HepG2 (cell line): Measurements from ENCODE around the gene CTNNBL1. TPM values are rescaled to one million over a fixed set of nuclear protein-coding genes. Genes with fewer than 3 reads are reported as not detected.

Source experiments
- KDM4B ChIP-seq: sonication (generic); formaldehyde crosslinking; IDR thresholded peaks from 2 replicates; pipeline ENCODE4 v1.4.0; 2020; ENCODE audit warnings: missing genetic modification reagents
- RBAK ChIP-seq: sonication (generic); formaldehyde crosslinking; IDR thresholded peaks from 2 replicates; pipeline ENCODE4 v1.5.1; 2020; ENCODE audit warnings: mild to moderate bottlenecking, missing genetic modification reagents
- REL ChIP-seq: sonication (generic); formaldehyde crosslinking; conservative IDR thresholded peaks from 2 replicates; pipeline ENCODE4 v1.8.0; 2022; ENCODE audit warnings: mild to moderate bottlenecking, missing genetic modification reagents, moderate library complexity
- SMYD3 ChIP-seq: sonication (generic); formaldehyde crosslinking; IDR thresholded peaks from 2 replicates; pipeline ENCODE4 v1.8.1; 2023; ENCODE audit warnings: mild to moderate bottlenecking, missing genetic modification reagents
- TEAD2 ChIP-seq: sonication (generic); formaldehyde crosslinking; IDR thresholded peaks from 2 replicates; pipeline ENCODE4 v1.9.0; 2021; ENCODE audit warnings: missing genetic modification reagents
- ZNF274 ChIP-seq: sonication (generic); formaldehyde crosslinking; IDR thresholded peaks from 2 replicates; pipeline ENCODE4 v1.5.1; 2020; ENCODE audit warnings: mild to moderate bottlenecking, missing genetic modification reagents
- ZNF670 ChIP-seq: sonication (generic); formaldehyde crosslinking; IDR thresholded peaks from 2 replicates; pipeline ENCODE4 v1.8.0; 2022; ENCODE audit warnings: mild to moderate bottlenecking, missing genetic modification reagents, borderline replicate concordance
- polyA plus RNA-seq, 8 experiments: library from polyadenylated mRNA; depleted of rRNA in 3 of 8; stranded (reverse) in 7 of 8; unstranded in 1 of 8; fragments of >200 nt; fragmentation: Illumina TruSeq in 4 of 8; extraction: Trizol in 4 of 8; gene quantifications; 2 replicates each; pipeline versions ENCODE4 v1.2.1 to v1.2.3, GENCODE V29; 2011 to 2016; ENCODE audit warnings: low read depth in 4 of 8, missing spikeins in 1 of 8, mixed read lengths in 1 of 8; ENCODE audit not compliant: insufficient read depth in 1 of 8
- total RNA-seq, 5 experiments: library from RNA; depleted of rRNA; stranded (reverse); fragments of >200 nt; fragmentation: Illumina TruSeq; extraction: Trizol; gene quantifications; 2 replicates each; pipeline ENCODE4 v1.2.3, GENCODE V29; 2016; ENCODE audit warnings: low read depth in 1 of 5
- TF ChIP-seq, protein P1 (sequence below): sonication (generic); formaldehyde crosslinking; IDR thresholded peaks from 2 replicates; pipeline ENCODE4 v1.4.0; 2020; ENCODE audit warnings: mild to moderate bottlenecking, missing genetic modification reagents
- TF ChIP-seq, protein P2 (sequence below): sonication (generic); formaldehyde crosslinking; IDR thresholded peaks from 2 replicates; pipeline ENCODE4 v1.4.0; 2020; ENCODE audit warnings: missing genetic modification reagents
- TF ChIP-seq, protein P3 (sequence below): sonication (generic); formaldehyde crosslinking; IDR thresholded peaks from 2 replicates; pipeline ENCODE4 v1.5.1; 2020; ENCODE audit warnings: missing genetic modification reagents, mild to moderate bottlenecking, borderline replicate concordance
- TF ChIP-seq, protein P4 (sequence below): sonication (generic); formaldehyde crosslinking; IDR thresholded peaks from 2 replicates; pipeline ENCODE4 v1.8.0; 2022; ENCODE audit warnings: mild to moderate bottlenecking, missing genetic modification reagents, moderate library complexity
- TF ChIP-seq, protein P5 (sequence below): sonication (generic); formaldehyde crosslinking; IDR thresholded peaks from 2 replicates; pipeline ENCODE4 v1.4.0; 2020; ENCODE audit warnings: missing genetic modification reagents

The CTNNBL1 gene
- total and polyA plus RNA-seq, 2 of the 13 experiments (the other 11 are each of a cell fraction or from before 2014, with no cell fraction given): 49.3 to 94.6 TPM

DNA sequence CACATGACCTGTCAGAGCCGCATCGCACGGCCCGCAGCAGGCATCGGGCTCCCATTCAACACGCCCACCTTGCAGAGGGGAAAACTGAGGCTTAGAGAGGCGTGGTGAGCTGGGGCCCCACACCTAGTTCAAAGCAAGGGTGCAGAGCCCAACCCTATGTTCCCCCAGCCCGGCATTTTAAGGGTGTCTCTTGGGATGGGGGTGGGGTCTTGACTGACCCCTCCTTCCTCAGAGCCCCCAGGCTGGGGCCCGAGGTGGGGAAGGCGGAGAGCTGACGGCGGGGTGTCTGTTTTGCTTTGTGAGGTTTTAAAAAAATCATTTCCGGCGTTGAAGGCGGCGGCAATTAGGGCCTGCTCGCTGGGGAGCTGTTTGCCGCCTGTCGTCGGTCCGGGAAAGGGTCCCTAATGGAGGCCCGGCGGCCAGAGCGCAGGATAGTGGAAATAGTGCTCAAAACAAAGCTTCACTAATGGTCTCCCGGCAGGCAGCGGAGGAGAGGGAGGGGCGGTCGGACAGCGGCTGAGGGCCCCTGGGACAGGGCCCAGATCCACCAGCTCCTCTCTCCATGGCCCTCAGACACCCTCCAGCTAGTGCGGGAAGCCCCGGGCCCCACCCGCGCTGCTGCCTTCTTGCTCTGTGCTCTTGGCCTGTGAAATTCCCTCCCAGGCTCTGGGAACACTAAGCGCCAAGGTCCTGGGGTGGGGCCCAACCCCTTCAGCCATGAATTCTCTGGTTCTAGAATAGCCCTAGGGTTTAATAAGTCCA lies 221.0 kb downstream of the CTNNBL1 start (continued):
- TF ChIP-seq, protein P1, sequence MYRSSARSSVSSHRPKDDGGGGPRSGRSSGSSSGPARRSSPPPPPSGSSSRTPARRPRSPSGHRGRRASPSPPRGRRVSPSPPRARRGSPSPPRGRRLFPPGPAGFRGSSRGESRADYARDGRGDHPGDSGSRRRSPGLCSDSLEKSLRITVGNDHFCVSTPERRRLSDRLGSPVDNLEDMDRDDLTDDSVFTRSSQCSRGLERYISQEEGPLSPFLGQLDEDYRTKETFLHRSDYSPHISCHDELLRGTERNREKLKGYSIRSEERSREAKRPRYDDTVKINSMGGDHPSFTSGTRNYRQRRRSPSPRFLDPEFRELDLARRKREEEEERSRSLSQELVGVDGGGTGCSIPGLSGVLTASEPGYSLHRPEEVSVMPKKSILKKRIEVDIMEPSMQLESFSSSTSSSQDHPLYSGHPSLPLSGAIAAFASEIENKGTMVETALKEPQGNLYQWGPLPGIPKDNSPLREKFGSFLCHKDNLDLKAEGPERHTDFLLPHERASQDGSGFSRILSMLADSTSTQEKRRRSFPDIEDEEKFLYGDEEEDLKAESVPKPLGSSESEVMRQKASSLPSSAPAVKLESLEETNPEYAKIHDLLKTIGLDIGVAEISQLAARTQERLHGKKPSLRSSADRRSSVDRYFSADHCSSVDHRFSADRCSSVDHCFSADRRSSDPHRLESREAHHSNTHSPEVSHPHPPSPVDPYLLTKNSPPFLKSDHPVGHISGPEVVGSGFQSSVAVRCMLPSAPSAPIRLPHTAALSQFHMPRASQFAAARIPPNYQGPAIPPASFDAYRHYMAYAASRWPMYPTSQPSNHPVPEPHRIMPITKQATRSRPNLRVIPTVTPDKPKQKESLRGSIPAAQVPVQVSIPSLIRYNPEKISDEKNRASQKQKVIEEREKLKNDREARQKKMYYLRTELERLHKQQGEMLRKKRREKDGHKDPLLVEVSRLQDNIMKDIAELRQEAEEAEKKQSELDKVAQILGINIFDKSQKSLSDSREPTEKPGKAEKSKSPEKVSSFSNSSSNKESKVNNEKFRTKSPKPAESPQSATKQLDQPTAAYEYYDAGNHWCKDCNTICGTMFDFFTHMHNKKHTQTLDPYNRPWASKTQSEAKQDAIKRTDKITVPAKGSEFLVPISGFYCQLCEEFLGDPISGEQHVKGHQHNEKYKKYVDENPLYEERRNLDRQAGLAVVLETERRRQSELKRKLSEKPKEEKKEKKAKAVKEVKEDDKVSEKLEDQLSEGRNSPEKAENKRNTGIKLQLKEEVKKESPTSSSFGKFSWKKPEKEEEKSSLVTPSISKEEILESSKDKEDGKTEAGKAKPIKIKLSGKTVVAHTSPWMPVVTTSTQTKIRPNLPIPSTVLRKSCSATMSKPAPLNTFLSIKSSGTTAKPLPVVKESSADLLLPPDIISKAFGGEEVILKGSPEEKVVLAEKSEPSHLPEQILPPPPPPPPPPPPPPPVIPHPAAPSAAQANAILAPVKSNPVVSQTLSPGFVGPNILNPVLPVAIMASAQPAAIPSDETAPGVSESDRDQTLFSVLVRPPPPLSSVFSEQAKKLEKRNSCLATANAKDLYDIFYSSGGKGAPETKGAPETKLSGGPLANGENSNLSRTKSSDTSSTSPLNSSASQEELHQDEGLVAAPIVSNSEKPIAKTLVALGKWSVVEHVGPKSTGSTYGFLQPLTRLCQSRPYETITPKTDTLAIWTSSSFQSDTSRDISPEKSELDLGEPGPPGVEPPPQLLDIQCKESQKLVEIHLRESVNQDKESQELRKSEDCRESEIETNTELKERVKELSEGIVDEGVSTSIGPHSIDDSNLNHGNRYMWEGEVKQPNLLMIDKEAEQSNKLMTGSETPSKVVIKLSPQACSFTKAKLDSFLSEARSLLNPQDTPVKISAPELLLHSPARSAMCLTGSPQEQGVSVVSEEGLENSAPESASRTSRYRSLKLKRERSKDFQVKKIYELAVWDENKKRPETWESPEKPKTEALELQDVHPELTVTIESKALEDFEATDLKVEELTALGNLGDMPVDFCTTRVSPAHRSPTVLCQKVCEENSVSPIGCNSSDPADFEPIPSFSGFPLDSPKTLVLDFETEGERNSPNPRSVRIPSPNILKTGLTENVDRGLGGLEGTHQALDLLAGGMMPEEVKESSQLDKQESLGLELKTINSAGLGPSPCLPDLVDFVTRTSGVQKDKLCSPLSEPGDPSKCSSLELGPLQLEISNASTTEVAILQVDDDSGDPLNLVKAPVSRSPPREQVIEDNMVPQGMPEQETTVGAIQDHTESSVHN: no peak
- no peak for TF ChIP-seq ZNF670 (CRISPR knock-in tag)
- no peak for TF ChIP-seq REL (CRISPR knock-in tag)
- 0 out of 2 replicates have a peak, but pooled peaks have one; percentile 40 for TF ChIP-seq RBAK (CRISPR knock-in tag)
- TF ChIP-seq, protein P2, sequence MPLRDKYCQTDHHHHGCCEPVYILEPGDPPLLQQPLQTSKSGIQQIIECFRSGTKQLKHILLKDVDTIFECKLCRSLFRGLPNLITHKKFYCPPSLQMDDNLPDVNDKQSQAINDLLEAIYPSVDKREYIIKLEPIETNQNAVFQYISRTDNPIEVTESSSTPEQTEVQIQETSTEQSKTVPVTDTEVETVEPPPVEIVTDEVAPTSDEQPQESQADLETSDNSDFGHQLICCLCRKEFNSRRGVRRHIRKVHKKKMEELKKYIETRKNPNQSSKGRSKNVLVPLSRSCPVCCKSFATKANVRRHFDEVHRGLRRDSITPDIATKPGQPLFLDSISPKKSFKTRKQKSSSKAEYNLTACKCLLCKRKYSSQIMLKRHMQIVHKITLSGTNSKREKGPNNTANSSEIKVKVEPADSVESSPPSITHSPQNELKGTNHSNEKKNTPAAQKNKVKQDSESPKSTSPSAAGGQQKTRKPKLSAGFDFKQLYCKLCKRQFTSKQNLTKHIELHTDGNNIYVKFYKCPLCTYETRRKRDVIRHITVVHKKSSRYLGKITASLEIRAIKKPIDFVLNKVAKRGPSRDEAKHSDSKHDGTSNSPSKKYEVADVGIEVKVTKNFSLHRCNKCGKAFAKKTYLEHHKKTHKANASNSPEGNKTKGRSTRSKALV: peak; percentile 66
- TF ChIP-seq ZNF274 (CRISPR knock-in tag): no peak
- no peak for TF ChIP-seq SMYD3 (CRISPR knock-in tag)
- TF ChIP-seq, protein P3, sequence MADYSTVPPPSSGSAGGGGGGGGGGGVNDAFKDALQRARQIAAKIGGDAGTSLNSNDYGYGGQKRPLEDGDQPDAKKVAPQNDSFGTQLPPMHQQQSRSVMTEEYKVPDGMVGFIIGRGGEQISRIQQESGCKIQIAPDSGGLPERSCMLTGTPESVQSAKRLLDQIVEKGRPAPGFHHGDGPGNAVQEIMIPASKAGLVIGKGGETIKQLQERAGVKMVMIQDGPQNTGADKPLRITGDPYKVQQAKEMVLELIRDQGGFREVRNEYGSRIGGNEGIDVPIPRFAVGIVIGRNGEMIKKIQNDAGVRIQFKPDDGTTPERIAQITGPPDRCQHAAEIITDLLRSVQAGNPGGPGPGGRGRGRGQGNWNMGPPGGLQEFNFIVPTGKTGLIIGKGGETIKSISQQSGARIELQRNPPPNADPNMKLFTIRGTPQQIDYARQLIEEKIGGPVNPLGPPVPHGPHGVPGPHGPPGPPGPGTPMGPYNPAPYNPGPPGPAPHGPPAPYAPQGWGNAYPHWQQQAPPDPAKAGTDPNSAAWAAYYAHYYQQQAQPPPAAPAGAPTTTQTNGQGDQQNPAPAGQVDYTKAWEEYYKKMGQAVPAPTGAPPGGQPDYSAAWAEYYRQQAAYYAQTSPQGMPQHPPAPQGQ: no peak
- TF ChIP-seq TEAD2: no peak
- TF ChIP-seq, protein P4, sequence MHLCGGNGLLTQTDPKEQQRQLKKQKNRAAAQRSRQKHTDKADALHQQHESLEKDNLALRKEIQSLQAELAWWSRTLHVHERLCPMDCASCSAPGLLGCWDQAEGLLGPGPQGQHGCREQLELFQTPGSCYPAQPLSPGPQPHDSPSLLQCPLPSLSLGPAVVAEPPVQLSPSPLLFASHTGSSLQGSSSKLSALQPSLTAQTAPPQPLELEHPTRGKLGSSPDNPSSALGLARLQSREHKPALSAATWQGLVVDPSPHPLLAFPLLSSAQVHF (CRISPR knock-in tag): no peak
- TF ChIP-seq, protein P5, sequence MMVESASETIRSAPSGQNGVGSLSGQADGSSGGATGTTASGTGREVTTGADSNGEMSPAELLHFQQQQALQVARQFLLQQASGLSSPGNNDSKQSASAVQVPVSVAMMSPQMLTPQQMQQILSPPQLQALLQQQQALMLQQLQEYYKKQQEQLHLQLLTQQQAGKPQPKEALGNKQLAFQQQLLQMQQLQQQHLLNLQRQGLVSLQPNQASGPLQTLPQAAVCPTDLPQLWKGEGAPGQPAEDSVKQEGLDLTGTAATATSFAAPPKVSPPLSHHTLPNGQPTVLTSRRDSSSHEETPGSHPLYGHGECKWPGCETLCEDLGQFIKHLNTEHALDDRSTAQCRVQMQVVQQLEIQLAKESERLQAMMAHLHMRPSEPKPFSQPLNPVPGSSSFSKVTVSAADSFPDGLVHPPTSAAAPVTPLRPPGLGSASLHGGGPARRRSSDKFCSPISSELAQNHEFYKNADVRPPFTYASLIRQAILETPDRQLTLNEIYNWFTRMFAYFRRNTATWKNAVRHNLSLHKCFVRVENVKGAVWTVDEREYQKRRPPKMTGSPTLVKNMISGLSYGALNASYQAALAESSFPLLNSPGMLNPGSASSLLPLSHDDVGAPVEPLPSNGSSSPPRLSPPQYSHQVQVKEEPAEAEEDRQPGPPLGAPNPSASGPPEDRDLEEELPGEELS: no peak
- no peak for TF ChIP-seq KDM4B (CRISPR knock-in tag)
